Activated CD4-positive, alpha-beta T cell treated with anti-CD3 and anti-CD28 coated beads for 4 hours (primary cell): Measurements from ENCODE around the gene UQCC2.

Experiments
- DNase-seq, 2 donors: peaks; one replicate each; pipeline ENCODE4 v3.0.0-alpha.2; 2020

Gene UQCC2

GRCh38 chr6:33705268-33705885, 6.1 kb downstream of the UQCC2 start:
- DNase-seq = no peak

DNA sequence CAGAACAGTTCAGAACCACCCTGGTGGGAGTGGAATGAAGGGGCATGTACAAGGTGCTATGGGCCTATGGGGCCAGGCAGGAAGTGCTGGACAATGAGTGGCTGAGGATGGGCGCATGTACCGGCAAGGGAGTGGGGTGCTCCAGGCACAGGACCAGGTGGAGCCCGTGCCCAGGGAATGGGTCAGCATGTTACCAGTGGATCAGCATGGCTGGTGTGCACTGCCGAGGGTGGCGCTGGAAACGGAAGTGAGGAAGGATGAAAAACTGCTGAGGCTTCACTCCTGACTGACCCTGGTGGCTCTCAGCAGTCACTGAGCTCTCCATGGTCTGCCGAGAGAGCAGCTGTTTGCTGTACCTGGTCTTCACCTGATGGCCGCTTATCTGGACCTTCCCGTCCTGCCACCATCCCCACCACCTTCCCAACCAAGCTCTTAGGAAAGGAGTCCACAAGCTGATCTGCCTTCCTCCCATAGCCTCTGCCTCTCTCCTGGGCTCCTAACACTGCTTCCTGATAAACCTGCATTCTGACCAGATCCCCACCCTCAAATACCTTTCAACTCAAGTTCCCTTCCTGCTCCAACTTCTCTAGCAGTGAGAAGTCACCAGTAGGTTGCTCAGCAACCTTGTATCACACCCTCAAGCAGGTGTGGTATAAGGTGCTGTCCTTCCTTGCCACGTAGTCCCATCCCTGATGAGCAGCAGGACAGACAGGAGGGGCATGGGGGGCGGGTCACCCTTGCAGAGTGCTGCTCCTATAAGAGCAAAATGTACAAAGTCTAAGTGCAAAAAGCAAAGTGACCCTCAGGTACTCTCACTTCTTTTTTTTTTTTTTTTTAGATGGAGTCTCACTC, 7.1 kb downstream of the UQCC2 start:
- DNase-seq = no peak

DNA sequence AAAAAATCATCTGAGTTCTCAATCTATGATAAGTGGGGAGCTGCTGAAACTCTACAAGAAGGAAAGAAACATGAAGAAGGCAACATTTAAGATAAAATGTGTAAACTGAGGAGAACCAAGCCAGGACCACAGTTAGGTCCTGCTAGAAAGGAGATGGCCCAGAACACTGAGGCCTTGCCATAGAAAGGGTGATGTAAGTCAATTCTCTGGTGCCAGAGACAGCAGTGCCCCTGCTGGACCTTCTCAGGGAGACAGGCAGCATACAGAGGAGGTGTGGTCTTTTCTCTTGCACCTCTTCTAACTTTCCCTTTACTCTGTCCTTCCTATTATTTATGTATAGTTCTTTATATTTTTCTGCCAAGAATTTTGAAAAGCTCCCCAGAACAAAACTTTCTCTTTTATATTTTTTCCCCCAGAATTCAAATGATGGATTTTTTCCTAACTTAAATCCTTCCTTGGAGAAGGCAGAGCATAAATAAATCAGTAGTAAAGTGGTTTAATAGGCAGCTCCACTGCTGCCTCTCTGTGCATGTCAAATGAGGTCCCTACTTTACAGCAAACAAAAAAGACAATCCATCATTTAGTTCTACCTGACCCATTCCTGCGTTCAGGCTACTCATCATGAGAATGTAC, 9.0 kb downstream of the UQCC2 start:
- no peak for DNase-seq

DNA sequence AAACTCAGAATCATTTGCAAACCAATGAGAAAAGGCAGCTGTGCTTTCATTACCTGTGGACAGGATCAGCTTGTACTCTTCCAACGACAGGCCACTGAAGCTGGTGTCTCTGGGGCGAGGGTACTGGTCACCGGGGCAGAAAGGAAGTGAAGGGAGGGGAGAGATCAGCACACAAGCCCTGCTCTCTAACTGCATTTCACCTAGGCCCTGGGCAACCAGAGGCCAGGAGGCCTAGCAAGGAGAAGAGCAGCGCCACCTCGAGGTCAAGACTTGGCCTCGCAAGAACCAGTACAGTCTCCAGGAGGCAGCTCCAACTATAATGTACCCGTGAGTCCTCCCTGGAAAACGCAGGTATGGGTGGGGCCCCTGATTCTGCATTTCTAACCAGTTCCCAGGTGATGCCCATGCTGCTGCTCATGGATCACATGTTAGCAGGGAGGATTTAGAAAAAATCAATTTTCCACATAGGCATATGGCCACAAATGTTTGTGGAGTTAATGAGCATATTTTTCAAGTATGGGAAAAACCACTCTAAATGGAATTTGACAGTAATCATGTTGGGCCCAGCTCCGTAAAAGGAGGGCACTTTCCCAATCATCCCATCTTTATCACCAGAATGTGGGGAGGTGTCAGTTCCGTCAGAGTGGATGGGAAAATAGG, 11.0 kb downstream of the UQCC2 start:
- DNase-seq = peak; percentile 72 to 77

- no peak for DNase-seq
Observed at GRCh38 chr6:33699739-33700138, 11.8 kb downstream of the UQCC2 start.

- no peak for DNase-seq
Observed at GRCh38 chr6:33699131-33699530, 12.4 kb downstream of the UQCC2 start.

DNA sequence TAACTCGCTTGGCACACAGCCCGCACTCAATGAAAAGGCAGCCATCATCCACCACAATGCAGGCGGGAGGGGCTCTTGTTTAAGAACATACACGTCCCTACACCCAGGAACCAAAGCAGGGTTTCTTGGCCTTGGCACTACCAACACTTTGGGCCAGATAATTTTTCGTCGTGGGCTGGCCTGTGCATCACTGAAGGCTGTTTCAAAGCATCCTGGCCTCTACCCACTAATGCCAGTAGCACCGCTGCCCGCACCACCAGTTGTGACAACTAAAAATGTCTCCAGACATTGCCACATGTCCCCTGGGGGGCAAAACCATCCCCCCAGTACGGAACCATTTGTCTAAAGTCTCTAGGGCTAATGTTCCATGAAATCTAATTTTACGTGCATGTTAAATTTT, 13.0 kb downstream of the UQCC2 start:
- DNase-seq = no peak

GRCh38 chr6:33697845-33698244, 13.7 kb downstream of the UQCC2 start:
- DNase-seq = no peak

GRCh38 chr6:33696548-33697518, 14.7 kb downstream of the UQCC2 start:
- DNase-seq = no peak

- DNase-seq = no peak
Observed at GRCh38 chr6:33696076-33696475, 15.4 kb downstream of the UQCC2 start.

DNA sequence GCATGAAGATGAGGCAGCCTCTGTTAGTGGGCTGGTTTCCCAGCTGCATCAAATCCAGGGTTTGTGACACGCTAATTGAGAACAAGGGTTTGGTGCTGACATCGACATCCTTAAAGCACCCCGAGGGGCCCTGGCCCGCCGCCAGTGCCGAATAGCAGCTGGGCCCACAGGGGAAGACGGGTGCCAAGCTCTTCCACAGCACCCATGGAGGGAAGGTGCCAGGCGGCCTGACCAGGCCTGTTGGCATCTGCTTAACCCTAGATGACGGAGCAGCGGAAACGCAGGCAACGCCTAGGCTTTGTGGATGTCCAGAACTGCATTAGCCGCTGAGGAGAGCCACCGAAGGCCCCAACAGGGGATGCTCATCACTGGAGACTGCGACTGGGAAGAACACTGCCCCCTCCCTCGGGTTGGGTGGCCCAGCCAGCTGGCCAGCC, 16.0 kb downstream of the UQCC2 start:
- DNase-seq = no peak

DNA sequence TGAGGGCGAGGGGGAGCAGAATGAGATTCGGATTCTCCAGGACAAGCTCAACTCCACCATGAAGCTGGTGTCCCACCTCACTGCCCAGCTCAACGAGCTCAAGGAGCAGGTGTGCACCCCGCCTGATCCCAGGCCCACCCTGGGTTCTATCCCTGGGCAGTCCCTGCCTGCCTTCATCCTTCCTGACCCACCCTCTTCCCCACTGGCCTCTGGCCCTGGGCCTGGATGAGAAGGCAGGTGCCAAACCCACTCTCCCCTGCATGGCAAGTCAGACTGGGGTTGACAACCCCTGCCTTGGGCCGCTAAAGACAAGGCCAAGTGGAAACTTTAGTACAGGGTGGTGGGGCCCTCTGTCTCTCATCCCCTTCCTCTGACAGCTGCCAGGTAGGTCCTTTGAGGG, 16.5 kb downstream of the UQCC2 start:
- DNase-seq = no peak

DNA sequence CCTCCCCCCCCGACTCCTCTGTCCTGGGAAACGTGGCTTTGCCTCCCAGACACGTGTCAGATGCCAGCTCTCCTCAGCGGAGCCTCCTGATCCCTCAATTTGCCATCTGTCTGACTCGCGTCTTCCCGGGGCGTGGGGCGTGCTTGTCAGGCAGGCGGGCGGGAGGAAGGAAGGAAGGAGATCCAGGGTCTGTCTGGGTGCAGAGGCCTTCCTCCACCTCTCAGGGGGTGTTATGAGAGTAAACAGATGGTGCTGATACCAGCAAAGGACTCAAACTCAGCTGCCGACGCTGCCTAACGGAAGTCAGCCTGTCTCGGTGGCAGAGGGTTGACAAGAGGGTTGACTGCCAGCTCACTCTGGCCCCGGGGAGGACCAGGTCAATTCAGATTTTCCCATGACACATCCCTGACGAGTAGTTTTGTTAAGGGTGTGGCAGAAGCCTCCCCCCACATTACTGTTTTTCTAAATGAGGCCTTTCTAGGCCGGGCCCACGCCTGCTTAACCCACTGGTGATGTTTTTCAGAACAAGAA, 17.0 kb downstream of the UQCC2 start:
- peak; percentile 74 to 75 for DNase-seq

DNA sequence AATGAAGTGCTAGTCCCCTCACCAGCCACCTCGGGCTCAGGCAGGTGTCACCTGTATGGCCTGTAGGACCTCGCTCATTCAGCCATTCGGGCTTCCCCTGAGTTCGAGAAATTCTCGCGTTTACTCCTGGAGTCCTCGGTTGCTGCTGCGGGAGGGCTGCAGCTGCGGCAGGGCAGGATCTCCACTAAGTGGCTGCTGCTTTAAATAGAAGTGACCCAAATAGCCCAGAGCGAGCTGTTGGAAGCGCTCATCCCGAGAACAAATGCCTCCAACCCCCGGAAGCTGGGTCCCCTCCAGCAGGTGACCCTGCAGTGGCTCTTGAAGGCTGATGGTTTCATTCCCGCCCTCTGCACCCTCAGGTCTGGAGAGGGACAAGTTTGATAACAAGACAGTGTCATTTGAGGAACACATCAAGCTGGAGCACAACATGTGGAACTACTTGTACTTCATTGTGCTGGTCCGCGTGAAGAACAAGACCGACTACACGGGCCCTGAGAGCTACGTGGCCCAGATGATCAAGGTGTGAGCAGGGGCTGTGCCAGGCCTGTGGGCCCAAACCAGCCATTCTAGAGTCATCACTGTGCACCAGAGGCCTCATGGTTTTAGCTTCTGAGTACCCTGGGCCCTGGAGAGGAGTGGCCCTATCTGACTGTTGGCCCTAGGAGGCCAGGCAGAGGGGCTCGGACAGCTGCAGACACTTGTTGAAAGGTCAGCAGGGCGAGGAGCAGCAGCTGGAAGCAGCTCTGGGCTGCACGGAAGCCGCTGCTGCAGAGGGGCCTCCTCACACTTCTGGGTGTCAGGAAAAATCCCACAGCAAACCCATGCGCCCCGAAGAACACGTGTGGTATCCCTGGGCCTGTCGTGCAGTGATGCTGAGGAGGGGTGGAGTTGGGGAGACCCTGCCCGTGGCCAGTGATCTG, 18.1 kb downstream of the UQCC2 start:
- DNase-seq = no peak

DNA sequence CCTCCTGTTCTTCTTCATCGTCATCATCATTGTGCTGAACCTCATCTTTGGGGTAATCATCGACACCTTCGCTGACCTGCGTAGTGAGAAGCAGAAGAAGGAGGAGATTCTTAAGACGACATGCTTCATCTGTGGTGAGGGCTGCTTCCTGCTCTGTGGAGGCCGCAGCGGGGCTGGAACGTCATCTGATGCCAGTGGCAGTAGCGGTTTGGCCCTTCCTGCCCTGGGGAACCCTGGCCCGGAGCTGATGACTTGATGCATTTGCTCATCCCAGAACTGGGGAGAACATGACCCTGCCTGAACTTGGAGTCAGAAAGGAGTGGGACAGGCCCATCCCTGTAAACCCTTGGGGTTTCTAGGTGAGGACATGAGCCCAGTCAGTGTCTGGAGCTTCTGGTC, 18.7 kb downstream of the UQCC2 start:
- peak; percentile 45 to 52 for DNase-seq

- no peak for DNase-seq
Observed at GRCh38 chr6:33692078-33692759, 19.3 kb downstream of the UQCC2 start.

DNA sequence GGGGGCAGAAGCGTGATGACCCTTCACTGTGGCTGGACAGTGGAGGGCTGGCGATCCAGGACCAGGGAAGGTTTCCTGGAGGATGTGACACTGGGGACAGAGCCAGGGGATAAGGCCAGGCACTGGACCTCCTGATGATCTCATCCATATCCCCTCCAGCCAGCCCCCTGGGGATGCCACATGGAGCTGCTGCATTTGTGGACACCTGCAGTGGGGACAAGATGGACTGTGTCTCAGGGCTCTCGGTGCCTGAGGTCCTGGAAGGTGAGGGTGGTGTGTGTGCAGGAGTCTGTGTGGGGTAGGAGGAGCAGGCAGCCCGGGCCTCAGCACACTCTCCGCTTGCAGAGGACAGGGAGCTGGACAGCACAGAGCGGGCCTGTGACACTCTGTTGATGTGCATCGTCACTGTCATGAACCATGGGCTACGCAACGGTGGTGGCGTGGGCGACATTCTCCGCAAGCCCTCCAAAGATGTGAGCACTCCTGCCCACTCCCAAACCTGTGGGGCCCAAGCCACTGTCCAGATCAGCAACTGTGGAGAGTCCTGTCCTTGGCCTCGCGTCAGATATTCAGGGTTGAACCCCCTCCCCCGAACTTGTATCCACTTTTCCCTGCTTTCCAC, 19.9 kb downstream of the UQCC2 start:
- DNase-seq = no peak

- no peak for DNase-seq
Observed at GRCh38 chr6:33690766-33691165, 20.7 kb downstream of the UQCC2 start.

DNA sequence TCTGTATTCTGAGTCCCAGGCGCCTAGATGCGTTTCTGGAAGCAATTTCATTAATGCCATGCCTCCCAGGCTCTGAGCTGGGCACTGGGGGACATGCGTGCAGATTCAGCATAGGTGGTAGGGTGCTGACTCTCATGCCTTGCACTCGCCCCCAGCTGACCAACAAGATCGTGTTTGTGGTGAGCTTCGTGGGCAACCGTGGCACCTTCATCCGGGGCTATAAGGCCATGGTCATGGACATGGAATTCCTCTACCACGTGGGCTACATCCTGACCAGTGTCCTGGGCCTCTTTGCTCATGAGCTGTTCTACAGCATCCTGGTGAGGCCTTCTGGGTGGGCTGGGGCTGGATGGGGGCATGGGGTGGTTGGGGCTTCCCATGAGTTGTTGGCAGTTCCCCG, 21.6 kb downstream of the UQCC2 start:
- no peak for DNase-seq

- DNase-seq = no peak
Observed at GRCh38 chr6:33689148-33689494, 22.4 kb downstream of the UQCC2 start.
